Mesenteric fat pad (tissue), 1 donor: Measurements from ENCODE around the gene ZNF367. TPM values are rescaled to one million over a fixed set of nuclear protein-coding genes. Genes with fewer than 3 reads are reported as not detected.
"Not testable (repeated sequence)": the region's sequence is repeated elsewhere in the genome, so short reads cannot be mapped to it uniquely, and the experiment has no call there.

ENCODE experiments used
- DNase-seq: peaks from one replicate; pipeline ENCODE4 v3.0.0-alpha.2; 2020; ENCODE audit warnings: low spot score
- total RNA-seq: library from RNA; stranded (reverse); fragmentation: NEBNext Ultra II Directional; extraction: Animal tissue kit (Norgen Biotek cat#: 25700); gene quantifications from one replicate; pipeline ENCODE4 v1.2.1, GENCODE V29; 2021
- donor health status: DM: yes; HTN: yes; CAD: no.

The ZNF367 gene
- total RNA-seq, 1 donor from 2014 or later: 0.71 TPM

DNA sequence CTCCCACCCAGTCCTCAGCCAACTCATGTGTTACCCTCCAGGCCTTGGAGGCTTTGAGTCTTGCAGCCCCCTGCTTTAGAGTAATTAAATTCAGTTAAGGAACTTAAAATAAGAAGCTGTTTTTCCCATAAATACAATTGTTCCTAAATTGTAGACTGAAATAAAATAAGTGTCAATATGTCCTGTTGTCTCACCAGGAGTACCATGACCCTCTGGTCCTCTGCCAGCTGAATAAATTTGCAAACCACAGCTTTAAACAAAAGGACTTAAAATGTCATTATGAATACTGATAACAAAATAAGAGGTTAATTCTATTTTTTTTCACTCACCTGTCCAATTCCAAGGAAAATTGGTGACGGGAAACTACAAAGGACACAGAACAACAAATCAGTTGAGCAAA is 50.2 kb downstream of the ZNF367 start:
- no peak for DNase-seq

GRCh38 chr9:96363175-96363967 is 54.8 kb downstream of the ZNF367 start:
- DNase-seq: no peak

DNA sequence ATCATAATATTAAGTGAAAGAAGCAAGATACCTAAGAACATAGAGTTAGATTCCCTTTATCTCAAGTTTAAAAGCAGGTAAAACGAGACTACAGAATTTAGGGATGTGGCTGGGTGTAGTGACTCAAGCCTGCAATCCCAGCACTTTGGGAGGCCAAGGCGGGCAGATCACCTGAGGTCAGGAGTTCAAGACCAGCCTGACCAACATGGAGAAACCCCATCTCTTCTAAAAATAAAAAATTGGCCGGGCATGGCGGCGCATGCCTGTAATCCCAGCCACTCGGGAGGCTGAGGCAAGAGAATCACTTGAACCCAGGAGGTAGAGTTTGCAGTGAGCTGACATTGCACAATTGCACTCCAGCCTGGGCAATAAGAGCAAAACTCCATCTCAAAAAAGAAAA is 56.1 kb downstream of the ZNF367 start:
- DNase-seq: not testable (repeated sequence)

DNA sequence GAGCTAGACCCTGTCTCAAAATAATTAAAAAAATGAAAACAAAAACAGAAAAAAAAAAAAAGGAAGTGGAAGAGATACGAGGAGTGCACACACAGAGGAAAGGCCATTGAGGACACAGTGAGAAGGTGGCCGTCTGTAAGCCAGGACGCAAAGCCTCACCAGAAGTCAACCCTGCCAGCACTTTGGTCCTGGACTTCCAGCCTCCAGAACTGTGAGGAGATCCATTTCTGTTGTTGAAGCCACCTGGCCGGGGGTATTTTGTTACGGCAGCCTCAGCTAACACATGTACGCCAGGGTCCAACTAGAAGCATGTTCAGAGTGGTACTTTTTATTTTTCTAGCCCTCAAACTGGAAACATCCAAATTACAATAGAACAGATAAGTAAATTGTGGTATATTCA is 56.5 kb downstream of the ZNF367 start:
- DNase-seq: no peak

GRCh38 chr9:96360976-96361375 is 57.2 kb downstream of the ZNF367 start:
- no peak for DNase-seq

GRCh38 chr9:96360523-96360922 is 57.6 kb downstream of the ZNF367 start:
- not testable (repeated sequence) for DNase-seq

- DNase-seq: no peak
These were observed 67.3 kb downstream of the ZNF367 start for GRCh38 chr9:96350866-96351265.

DNA sequence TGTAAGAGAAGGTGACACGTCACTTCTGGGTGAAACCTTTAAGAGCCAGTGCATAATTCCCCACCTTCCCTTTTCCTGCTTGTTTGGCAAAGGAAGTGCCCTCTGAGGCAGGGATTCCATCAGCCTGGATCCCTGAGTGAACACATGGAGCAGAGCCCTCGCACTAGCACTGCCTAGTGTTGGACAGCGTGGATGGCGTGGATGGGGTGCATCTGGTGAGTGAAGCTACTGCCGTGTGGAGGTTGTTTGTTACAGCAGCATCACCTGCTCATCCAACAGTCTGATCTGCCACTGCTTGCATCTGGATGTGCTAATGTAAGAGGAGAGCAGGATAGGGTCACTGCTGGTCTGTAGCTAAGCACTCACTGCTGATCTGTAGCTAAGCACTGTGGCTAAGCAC is 69.9 kb downstream of the ZNF367 start:
- DNase-seq: no peak

- no peak for DNase-seq
These were observed 72.6 kb downstream of the ZNF367 start for GRCh38 chr9:96345551-96345950.

DNA sequence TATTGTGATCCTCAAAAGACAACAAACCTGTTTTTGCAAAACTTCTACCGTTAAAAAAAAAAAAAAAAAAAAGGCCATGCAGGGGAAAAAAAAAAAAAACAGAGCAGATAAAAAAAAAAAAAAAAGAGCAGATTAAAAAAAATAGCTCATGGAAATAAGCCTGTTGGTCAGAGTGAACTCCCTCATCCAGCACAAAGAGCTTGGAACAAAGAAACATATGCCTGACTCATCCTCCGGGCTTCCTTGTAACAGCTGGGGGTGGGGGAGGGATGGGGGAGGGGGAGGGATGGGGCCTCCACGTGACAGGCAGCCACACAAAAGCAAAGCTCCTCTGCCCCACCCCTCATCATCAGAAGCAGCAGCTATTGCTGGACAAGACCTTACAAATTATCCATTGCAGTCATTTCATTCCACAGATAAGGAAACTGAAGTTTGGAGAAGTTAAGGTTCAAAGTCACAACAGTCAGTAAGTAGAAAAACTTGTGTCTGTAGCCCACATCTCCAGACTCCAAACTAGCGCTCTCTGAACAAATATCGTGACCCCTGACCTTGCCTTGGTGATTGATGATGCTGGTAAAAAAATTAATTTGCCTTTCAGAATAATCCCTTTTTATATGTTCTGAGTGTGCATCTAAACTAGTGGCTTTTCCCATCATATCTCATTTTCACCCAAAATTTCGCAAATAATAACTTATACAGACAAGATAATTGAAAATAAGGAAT is 73.6 kb downstream of the ZNF367 start:
- DNase-seq: no peak

GRCh38 chr9:96343515-96344360 is 74.4 kb downstream of the ZNF367 start:
- DNase-seq: no peak

DNA sequence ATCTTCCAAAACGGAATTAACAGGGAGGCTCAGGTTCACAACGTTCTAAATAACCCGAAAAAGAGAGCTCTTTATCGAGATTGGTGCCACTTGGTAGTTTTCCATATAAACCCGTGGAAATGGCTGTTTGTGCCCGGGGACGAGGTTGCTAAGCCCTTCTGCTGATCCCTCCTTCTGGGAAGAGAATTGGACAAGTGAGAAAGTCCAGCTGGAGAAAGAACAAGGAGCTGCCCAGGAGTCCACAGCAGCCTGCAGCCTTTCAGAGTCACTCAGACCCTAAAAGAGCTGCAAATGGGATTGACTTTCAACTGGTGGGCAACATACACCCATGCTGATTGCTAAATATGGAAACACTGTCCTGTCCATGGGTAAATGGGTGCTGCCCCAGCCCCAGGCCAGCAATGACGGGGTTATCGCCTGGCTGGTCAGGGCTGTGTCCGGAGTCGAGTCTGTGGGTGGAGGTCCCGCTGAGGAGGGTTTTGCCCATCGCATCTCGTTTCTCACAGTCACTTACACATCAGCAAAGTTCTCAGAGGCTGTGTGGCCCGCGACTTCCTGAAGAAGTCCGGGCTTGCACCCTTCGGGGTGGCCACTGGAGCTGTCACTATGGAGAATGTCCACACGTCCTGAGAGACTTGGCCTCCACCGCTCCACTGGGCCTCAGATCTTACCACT is 75.5 kb downstream of the ZNF367 start:
- no peak for DNase-seq

DNA sequence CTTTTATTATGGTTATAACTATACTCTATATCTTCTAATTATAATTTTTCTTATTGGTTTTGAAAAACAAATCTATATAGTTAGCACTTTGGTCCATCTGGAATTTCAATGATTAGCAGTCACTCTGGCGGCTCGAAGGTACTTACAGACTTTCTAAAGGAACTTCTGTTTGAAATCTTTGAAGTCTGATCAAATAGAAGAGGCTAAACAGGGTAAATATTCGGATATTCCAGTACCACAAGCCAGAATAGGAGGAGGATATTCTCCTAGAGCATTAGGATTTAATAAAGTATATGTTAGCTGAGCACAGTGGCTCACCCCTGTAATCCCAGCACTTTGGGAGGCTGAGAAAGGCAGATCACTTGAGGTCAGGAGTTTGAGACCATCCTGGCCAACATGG is 77.5 kb downstream of the ZNF367 start:
- no peak for DNase-seq

- DNase-seq: no peak
These were observed 79.9 kb downstream of the ZNF367 start for GRCh38 chr9:96338299-96338698.

Other genes starting within 250 kb of the ZNF367 start
- gene HSD17B3, start 116.2 kb downstream of the ZNF367 start, total RNA-seq: 1.1 TPM
- 17.0 TPM for gene SLC35D2, start 34.7 kb downstream of the ZNF367 start, total RNA-seq
- 20.7 TPM for gene HABP4, start 31.8 kb upstream of the ZNF367 start, total RNA-seq
- 37.4 TPM for gene CDC14B, start 201.5 kb upstream of the ZNF367 start, total RNA-seq
- gene PRXL2C, start 236.9 kb upstream of the ZNF367 start, total RNA-seq: 37.0 TPM